Measurements from ENCODE around the gene STYXL1.

Gene STYXL1

DNA sequence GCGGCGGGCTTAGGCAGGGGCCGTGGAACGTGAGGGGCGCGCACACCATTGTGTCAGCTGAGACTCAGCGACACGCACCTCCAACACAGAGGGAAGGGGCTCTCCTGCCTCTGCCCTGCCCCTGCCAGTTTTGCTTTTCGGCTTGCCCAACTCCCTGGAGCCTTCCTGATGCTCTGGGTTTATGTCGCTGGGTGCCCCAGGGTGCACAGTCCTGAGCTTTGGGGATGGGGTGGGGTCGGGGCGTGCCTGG, 66.7 kb downstream of the STYXL1 start:
- peaks cover 36% of the 10 kb centered on the region in 2 donors for H3K36me3 ChIP-seq (ENCODE audit: control insufficient read depth in 2 of 2, insufficient read depth in 2 of 2, low read length in 2 of 2)
- H3K4me1 ChIP-seq (ENCODE audit: control insufficient read depth in 2 of 2, insufficient read depth in 2 of 2, low read length in 2 of 2) = peaks cover 19 to 26% of the 10 kb centered on the region in 2 donors
- no peak overlapping the region for H3K27ac ChIP-seq (ENCODE audit: low read depth in 2 of 2, low read length in 2 of 2)

DNA sequence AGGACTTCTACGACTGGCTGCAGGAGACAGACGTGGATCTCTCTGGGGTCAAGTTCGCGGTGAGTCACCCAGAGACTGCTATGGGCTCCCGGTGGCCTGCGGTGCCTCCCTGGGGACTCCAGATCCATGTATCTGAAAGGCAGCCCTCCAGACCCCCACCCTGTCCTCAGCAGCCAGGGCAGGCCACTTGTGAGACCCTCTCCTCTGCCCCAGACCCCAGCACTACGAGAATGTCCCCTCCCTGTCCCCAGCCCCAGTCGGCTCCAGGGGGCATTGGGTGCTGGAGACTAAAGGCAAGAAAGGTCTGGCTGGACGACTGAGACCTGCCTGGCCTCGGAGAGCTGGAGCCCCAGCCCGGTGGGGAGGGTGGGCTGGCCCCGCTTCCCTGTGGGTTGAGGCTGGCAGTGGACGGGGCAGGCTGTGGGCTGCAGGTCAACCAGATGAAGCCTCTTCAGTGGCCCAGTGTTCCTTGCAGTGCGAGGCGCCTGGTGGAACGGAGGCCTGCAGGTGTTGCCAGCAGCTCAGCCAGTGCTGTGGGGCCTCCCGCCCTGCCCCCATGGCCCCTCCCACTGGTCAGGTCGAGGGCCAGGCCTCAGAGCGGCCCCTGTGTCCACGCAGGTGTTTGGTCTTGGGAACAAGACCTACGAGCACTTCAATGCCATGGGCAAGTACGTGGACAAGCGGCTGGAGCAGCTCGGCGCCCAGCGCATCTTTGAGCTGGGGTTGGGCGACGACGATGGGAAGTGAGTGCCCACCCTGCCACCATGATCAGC, 67.2 kb downstream of the STYXL1 start:
- H3K36me3 ChIP-seq (ENCODE audit: control insufficient read depth in 2 of 2, insufficient read depth in 2 of 2, low read length in 2 of 2) = peaks cover 31 to 34% of the 10 kb centered on the region in 2 donors
- H3K27ac ChIP-seq (ENCODE audit: low read depth in 2 of 2, low read length in 2 of 2) = peak overlapping the region; percentile 78 to 82
- H3K9ac ChIP-seq (ENCODE audit: low read depth in 1 of 2, low read length in 2 of 2) = peak overlapping the region; percentile 20 to 55
- no peaks in the 10 kb centered on the region for H3K9me3 ChIP-seq (ENCODE audit: control insufficient read depth in 2 of 2, low read length in 2 of 2)
- H3K27me3 ChIP-seq (ENCODE audit: control insufficient read depth in 2 of 2, insufficient read depth in 2 of 2, low read length in 2 of 2) = no peaks in the 10 kb centered on the region
- H3K4me1 ChIP-seq (ENCODE audit: control insufficient read depth in 2 of 2, insufficient read depth in 2 of 2, low read length in 2 of 2) = peaks cover 19 to 21% of the 10 kb centered on the region in 2 donors
- peak overlapping the region in 1 of 2 donors; percentile 62 for H3K4me3 ChIP-seq (ENCODE audit: low read length in 2 of 2)

More for the DNA sequence above, 66.7 kb downstream of the STYXL1 start:
- no peak overlapping the region for H3K4me3 ChIP-seq (ENCODE audit: low read length in 2 of 2)
- H3K27me3 ChIP-seq (ENCODE audit: control insufficient read depth in 2 of 2, insufficient read depth in 2 of 2, low read length in 2 of 2) = no peaks in the 10 kb centered on the region
- H3K9me3 ChIP-seq (ENCODE audit: control insufficient read depth in 2 of 2, low read length in 2 of 2) = no peaks in the 10 kb centered on the region
- no peak overlapping the region for H3K9ac ChIP-seq (ENCODE audit: low read depth in 1 of 2, low read length in 2 of 2)

DNA sequence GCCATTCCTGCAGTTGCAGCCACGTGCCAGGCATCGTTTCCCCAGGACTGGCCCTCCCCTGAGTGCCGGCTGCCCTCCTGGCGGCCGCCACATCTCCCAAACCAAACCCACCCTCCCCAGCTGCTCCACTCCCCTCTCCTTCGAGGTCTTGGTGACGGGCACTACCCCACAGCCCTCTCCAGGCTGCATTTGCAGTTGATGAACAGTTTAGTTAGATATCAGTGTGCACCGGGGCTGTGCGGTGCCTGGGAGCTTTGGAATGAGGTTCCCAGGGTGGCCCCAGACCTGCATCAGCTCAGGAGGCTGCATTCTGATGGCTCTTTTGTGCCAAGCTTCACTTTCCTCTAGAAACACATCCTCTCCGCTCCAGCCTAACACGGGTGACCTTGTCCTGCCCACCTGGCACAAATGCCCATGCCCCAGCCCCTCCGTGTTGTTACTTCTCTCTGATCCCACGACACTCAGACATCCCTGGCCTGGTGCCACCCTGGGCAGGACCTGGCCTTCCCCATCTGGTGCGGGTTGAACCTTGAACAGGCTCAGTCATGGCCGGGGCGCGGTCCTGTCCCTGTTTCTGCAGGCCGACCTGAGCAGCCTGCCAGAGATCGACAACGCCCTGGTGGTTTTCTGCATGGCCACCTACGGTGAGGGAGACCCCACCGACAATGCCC, 67.9 kb downstream of the STYXL1 start:
- H3K4me3 ChIP-seq (ENCODE audit: low read length in 2 of 2) = peak overlapping the region in 1 of 2 donors; percentile 62
- H3K9me3 ChIP-seq (ENCODE audit: control insufficient read depth in 2 of 2, low read length in 2 of 2) = no peaks in the 10 kb centered on the region
- peak overlapping the region; percentile 20 to 55 for H3K9ac ChIP-seq (ENCODE audit: low read depth in 1 of 2, low read length in 2 of 2)
- H3K4me1 ChIP-seq (ENCODE audit: control insufficient read depth in 2 of 2, insufficient read depth in 2 of 2, low read length in 2 of 2) = peaks cover 16 to 19% of the 10 kb centered on the region in 2 donors
- H3K36me3 ChIP-seq (ENCODE audit: control insufficient read depth in 2 of 2, insufficient read depth in 2 of 2, low read length in 2 of 2) = peaks cover 30 to 34% of the 10 kb centered on the region in 2 donors
- peak overlapping the region; percentile 78 to 82 for H3K27ac ChIP-seq (ENCODE audit: low read depth in 2 of 2, low read length in 2 of 2)
- no peaks in the 10 kb centered on the region for H3K27me3 ChIP-seq (ENCODE audit: control insufficient read depth in 2 of 2, insufficient read depth in 2 of 2, low read length in 2 of 2)

DNA sequence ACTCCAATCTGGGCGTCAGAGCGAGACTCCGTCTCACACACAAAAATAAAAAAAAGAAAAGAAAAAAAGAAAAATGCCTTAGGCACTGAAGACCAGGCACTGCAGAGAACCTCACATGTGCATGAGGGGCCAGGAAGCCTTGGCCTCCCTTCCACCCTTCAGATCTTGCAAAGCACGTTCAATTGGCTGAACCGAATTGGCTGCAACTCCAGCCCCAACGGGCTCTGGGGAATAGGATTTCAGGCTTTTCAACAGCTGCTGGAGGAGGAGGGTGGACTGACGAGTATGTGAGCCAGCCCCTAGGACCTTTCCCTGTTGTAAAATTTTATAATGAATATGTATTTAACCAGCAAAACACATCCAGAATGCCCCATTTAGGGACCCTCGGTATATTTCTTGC, 70.1 kb downstream of the STYXL1 start:
- H3K4me3 ChIP-seq (ENCODE audit: low read length in 2 of 2) = no peak overlapping the region
- no peaks in the 10 kb centered on the region for H3K27me3 ChIP-seq (ENCODE audit: control insufficient read depth in 2 of 2, insufficient read depth in 2 of 2, low read length in 2 of 2)
- H3K9ac ChIP-seq (ENCODE audit: low read depth in 1 of 2, low read length in 2 of 2) = no peak overlapping the region
- no peaks in the 10 kb centered on the region for H3K9me3 ChIP-seq (ENCODE audit: control insufficient read depth in 2 of 2, low read length in 2 of 2)
- peaks cover 16 to 19% of the 10 kb centered on the region in 2 donors for H3K4me1 ChIP-seq (ENCODE audit: control insufficient read depth in 2 of 2, insufficient read depth in 2 of 2, low read length in 2 of 2)
- H3K27ac ChIP-seq (ENCODE audit: low read depth in 2 of 2, low read length in 2 of 2) = no peak overlapping the region
- peaks cover 16 to 25% of the 10 kb centered on the region in 2 donors for H3K36me3 ChIP-seq (ENCODE audit: control insufficient read depth in 2 of 2, insufficient read depth in 2 of 2, low read length in 2 of 2)

DNA sequence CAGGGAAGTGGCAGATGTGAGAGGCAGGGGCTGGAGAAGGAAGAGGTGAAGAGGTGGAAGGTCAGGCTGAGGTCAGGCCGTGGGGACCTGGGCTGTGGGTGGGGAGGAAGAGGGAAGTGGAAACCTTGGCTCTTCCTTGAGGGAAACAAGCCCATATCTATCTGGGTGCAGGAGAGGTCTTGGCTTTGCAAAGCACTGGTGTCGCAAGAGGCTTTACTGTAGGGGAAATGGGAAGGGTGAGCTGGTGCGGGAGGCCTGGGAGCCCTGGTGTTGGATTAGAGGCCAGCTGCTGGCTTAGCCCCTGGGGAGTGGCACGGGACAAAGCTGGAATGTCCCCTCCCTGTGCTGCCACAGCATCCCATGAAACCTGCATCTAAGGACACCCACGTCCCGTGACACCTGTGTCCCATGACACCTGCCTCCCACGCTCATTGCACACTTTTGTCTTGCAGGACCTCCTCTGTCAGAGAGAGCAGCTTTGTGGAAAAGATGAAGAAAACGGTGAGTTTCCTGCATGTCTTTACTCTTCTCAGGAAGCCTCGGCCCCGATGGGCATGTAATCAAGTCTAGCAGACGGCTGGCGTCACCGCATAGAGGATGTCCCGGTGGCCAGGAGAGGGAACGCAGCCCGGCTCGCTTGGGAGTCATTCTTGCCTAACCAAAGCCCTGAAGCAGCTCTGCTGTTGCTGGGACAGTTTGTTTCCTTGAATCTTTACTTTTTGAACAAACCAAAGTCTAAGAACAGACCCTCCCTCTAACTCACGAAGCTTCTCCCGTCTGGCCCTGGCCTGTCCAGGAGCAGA, 75.6 kb downstream of the STYXL1 start:
- H3K9ac ChIP-seq (ENCODE audit: low read depth in 1 of 2, low read length in 2 of 2) = no peak overlapping the region
- H3K27ac ChIP-seq (ENCODE audit: low read depth in 2 of 2, low read length in 2 of 2) = peak overlapping the region in 1 of 2 donors; percentile 23

DNA sequence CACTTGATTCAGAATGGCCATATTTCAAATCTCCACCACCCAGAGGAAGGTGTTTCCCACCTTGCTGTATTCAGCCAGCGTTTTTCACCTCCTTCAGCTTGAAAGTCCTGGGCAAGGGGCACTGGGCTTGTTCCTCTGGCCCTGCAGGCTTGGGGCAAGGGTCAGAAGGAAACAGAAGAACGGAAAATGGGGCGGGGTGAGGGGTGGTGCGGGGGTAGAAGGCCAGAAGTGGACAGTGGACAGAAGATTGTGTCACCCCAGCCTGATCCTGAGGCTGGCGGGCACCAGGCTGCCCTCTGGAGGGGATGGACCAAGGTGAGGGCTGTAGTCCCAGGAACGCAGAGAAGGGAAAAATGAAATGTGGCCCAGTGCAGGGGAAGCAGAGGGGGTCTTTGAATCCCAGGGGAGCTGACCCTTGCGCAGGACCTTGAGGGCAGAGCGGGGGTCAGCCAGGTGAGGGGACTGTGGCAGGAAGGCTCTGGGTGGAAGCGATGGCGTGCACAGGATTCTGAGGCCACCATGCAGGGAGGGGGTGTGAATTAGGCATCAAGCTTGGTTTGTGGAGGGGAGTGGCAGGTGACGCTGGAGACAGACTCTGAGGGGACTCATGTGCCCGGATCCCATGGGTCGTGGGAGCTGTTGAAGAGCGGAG, 76.4 kb downstream of the STYXL1 start:
- no peak overlapping the region for H3K9ac ChIP-seq (ENCODE audit: low read depth in 1 of 2, low read length in 2 of 2)
- no peaks in the 10 kb centered on the region for H3K27me3 ChIP-seq (ENCODE audit: control insufficient read depth in 2 of 2, insufficient read depth in 2 of 2, low read length in 2 of 2)
- H3K27ac ChIP-seq (ENCODE audit: low read depth in 2 of 2, low read length in 2 of 2) = no peak overlapping the region
- peaks cover 0 to 9% of the 10 kb centered on the region in 2 donors for H3K36me3 ChIP-seq (ENCODE audit: control insufficient read depth in 2 of 2, insufficient read depth in 2 of 2, low read length in 2 of 2)
- H3K4me1 ChIP-seq (ENCODE audit: control insufficient read depth in 2 of 2, insufficient read depth in 2 of 2, low read length in 2 of 2) = peaks cover 6 to 10% of the 10 kb centered on the region in 2 donors
- H3K4me3 ChIP-seq (ENCODE audit: low read length in 2 of 2) = no peak overlapping the region
- H3K9me3 ChIP-seq (ENCODE audit: control insufficient read depth in 2 of 2, low read length in 2 of 2) = no peaks in the 10 kb centered on the region

More for the DNA sequence above, 75.6 kb downstream of the STYXL1 start:
- peaks cover 4 to 9% of the 10 kb centered on the region in 2 donors for H3K4me1 ChIP-seq (ENCODE audit: control insufficient read depth in 2 of 2, insufficient read depth in 2 of 2, low read length in 2 of 2)
- H3K9me3 ChIP-seq (ENCODE audit: control insufficient read depth in 2 of 2, low read length in 2 of 2) = no peaks in the 10 kb centered on the region
- H3K27me3 ChIP-seq (ENCODE audit: control insufficient read depth in 2 of 2, insufficient read depth in 2 of 2, low read length in 2 of 2) = no peaks in the 10 kb centered on the region
- H3K36me3 ChIP-seq (ENCODE audit: control insufficient read depth in 2 of 2, insufficient read depth in 2 of 2, low read length in 2 of 2) = peaks cover 1 to 9% of the 10 kb centered on the region in 2 donors
- no peak overlapping the region for H3K4me3 ChIP-seq (ENCODE audit: low read length in 2 of 2)

DNA sequence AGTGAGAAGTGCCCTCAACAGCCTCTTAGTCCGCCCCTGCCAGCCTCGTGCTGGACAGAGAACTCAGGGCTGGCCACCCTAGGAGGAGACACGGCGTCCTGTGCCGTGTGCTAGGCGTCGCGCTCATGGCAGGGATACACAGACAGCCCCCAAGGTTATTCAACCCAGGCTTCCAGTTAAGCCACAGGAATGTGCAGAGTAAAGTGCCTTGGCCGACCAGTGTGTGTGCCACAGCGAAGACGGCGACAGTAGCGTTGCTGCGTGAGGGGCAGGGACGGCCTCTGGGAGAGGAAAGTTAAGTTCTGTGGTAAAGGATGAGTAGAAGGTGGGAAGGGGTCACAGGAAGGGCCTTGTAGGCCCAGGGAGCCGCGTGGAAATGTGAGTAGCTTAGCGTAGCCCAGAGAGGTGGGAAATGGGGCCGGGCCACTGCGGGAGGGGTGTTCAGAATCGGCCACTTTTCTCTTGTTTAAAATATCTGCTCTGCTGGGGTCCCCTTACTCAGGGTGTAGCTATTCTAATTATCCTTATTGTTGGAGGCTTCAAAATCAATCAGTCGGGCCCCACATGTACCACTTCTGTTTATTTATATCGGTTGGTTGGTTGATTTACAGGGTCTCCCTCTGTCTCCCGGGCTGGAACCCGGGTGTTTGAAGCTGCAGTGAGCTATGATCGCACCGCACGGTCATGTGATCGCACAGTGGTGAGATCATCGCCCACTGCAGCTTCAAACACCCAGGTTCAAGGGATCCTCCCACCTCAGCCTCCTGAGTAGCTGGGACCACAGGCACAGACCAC, 77.9 kb downstream of the STYXL1 start:
- Histone ChIP-seq H3K27ac (ENCODE audit: low read depth in 2 of 2, low read length in 2 of 2) (peak overlapping the region in 1 of 2 donors; percentile 80), H3K36me3 (ENCODE audit: control insufficient read depth in 2 of 2, insufficient read depth in 2 of 2, low read length in 2 of 2) (peaks cover 0 to 11% of the 10 kb centered on the region in 2 donors), H3K27me3 (ENCODE audit: control insufficient read depth in 2 of 2, insufficient read depth in 2 of 2, low read length in 2 of 2) (no peaks in the 10 kb centered on the region), H3K9me3 (ENCODE audit: control insufficient read depth in 2 of 2, low read length in 2 of 2) (no peaks in the 10 kb centered on the region), H3K9ac (ENCODE audit: low read depth in 1 of 2, low read length in 2 of 2) (peak overlapping the region in 1 of 2 donors; percentile 17), H3K4me1 (ENCODE audit: control insufficient read depth in 2 of 2, insufficient read depth in 2 of 2, low read length in 2 of 2) (peaks cover 12 to 17% of the 10 kb centered on the region in 2 donors), H3K4me3 (ENCODE audit: low read length in 2 of 2) (no peak overlapping the region)

DNA sequence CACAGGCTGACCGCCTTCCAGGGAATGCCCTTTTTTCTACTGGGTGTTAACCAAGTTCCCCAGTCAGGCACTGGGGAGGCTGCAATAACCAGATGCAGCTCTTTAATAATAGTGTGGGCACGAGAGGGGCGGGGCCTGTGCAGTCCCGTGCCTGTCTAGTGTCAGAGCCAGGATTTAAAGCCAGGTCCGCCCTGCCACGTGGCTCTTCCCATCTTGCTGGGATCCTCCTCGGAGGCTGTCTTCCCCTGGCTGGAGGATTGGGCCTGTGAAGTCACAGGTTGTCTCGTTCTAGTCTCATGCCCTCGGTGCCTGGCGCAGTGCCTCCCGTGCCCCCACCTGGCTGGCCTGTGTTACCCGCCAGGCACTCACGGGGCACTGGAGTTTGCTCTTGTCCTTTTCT, 78.6 kb downstream of the STYXL1 start:
- Histone ChIP-seq H3K36me3 (ENCODE audit: control insufficient read depth in 2 of 2, insufficient read depth in 2 of 2, low read length in 2 of 2) (peaks cover 0 to 11% of the 10 kb centered on the region in 2 donors), H3K9me3 (ENCODE audit: control insufficient read depth in 2 of 2, low read length in 2 of 2) (no peaks in the 10 kb centered on the region), H3K27ac (ENCODE audit: low read depth in 2 of 2, low read length in 2 of 2) (peak overlapping the region; percentile 30 to 80), H3K27me3 (ENCODE audit: control insufficient read depth in 2 of 2, insufficient read depth in 2 of 2, low read length in 2 of 2) (no peaks in the 10 kb centered on the region), H3K9ac (ENCODE audit: low read depth in 1 of 2, low read length in 2 of 2) (no peak overlapping the region), H3K4me3 (ENCODE audit: low read length in 2 of 2) (no peak overlapping the region), H3K4me1 (ENCODE audit: control insufficient read depth in 2 of 2, insufficient read depth in 2 of 2, low read length in 2 of 2) (peaks cover 12 to 17% of the 10 kb centered on the region in 2 donors)

DNA sequence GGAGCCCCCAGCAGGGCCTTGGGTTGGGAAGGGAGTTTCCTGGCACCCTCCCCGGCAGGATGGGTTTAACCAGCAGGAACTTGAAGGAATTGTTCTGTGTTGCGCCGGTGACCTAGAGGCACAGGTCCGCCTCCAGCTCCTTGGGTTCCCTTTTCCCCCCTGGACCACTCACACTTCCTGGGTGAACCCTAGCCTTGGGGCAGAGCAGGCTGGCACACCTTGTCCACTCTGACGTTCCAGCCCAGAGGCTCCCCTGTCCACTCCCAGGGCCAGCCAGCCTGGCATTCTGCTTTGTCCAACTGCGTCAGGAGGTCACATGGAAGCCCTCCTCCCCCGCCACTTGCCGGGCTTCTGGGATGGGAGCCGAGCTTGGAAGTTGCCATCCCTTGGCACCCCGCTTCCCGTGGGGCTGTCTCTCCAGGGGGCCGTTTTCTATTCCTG, 79.2 kb downstream of the STYXL1 start:
- Histone ChIP-seq H3K36me3 (ENCODE audit: control insufficient read depth in 2 of 2, insufficient read depth in 2 of 2, low read length in 2 of 2) (peaks cover 0 to 8% of the 10 kb centered on the region in 2 donors), H3K27me3 (ENCODE audit: control insufficient read depth in 2 of 2, insufficient read depth in 2 of 2, low read length in 2 of 2) (no peaks in the 10 kb centered on the region), H3K27ac (ENCODE audit: low read depth in 2 of 2, low read length in 2 of 2) (peak overlapping the region; percentile 30 to 80), H3K9ac (ENCODE audit: low read depth in 1 of 2, low read length in 2 of 2) (no peak overlapping the region), H3K9me3 (ENCODE audit: control insufficient read depth in 2 of 2, low read length in 2 of 2) (no peaks in the 10 kb centered on the region), H3K4me1 (ENCODE audit: control insufficient read depth in 2 of 2, insufficient read depth in 2 of 2, low read length in 2 of 2) (peaks cover 12 to 17% of the 10 kb centered on the region in 2 donors), H3K4me3 (ENCODE audit: low read length in 2 of 2) (no peak overlapping the region)
